ENCODE results near the gene TAF3.
"Not testable (repeated sequence)": the region's sequence is repeated elsewhere in the genome, so short reads cannot be mapped to it uniquely, and the experiment has no call there.

TAF3 gene

DNA sequence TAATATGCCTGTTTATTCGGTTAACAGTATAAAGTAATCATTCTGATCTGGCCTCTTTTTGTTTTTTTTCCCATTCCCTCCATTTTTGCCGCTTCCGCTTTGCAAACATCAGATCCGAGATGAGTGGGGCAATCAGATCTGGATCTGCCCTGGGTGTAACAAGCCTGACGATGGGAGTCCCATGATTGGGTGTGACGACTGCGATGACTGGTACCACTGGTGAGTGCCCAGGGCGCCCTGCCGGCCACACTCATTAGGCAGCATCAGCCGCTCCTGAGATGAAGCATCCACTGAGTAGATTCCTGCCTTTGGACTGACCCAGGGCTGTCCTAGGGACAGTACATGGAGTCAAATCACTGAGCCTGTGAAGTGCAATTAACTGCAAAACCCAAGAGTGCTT is 195.3 kb downstream of the TAF3 start:
- no peak for DNase-seq (ENCODE audit: low read depth)
- no peak overlapping the region for H3K4me3 ChIP-seq (ENCODE audit: low read depth, low read length)

DNA sequence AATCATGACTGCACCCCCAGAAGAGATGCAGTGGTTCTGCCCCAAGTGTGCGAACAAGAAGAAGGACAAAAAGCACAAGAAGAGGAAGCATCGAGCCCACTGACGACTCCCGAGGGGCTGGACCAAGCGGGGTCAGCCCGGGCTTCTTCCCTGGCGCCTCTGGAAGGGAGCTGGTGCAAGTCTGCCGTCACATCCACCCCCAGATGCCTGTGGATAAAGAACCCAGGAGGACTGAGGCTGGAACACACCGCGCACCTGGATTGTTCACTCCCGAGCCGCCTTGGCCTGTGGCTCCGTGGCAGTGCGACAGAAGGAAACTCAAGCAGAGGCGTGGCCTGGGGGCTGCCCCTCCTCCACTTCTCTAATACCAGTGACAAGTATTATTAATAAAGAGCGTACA is 196.3 kb downstream of the TAF3 start:
- no peak overlapping the region for H3K4me3 ChIP-seq (ENCODE audit: low read depth, low read length)
- no peak for DNase-seq (ENCODE audit: low read depth)

DNA sequence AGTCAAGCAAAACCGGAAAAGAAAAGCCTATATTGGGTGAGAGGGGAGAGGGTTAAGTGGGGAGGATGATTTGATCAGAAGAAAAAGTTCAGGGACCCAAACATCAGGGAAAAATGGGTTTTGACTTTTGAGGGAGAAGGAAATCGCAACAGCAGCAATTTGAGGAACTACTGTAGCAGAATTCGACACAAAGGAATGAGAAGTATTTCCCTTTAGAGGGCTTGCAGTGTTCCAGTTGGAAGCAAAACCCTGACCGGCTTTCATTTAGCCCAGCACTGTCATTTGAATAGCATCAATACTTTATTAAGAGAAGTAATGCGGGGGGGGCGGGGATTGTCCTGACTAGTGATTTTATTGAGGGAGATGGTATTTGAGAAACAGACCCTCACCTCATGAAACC is 199.0 kb downstream of the TAF3 start:
- no peak for DNase-seq (ENCODE audit: low read depth)
- no peak overlapping the region for H3K4me3 ChIP-seq (ENCODE audit: low read depth, low read length)

DNA sequence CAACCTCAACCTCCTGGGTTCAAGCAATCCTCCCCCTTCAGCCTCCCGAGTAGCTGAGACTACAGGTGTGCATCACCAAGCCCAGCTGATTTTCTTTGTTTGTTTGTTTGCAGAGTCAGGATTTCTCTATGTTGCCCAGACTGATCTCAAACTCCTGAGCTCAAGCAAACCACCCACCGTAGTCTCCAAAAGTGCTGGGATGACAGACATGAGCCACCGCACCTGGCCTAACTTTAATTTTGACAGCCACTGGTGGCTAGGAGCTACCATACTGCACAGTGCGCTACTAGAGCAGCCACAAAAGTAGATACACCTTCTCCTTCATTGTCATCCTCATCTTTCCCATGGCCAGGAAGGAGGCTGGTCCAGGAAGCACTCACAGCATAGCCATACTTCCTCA is 205.0 kb downstream of the TAF3 start:
- H3K4me3 ChIP-seq (ENCODE audit: low read depth, low read length) = no peak overlapping the region
- no peak for DNase-seq (ENCODE audit: low read depth)

DNA sequence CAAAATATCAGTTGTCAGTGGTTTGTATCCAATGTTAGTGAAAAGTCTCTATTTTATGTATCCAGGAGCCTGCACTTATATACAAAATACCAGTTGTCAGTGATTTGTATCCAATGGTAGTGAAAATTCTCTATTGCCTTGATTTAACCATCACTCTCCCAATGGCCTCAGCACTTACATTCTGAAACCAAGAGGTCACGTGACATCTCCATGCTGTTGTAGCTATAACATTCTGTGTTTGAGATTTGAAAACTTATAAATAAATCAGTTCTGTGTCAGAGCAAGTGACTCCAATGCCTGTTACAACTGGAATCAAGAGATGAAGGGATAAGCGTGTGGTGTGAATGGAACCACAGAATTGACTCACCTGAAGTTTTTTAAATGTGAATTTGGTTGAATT is 205.5 kb downstream of the TAF3 start:
- no peak for DNase-seq (ENCODE audit: low read depth)
- H3K4me3 ChIP-seq (ENCODE audit: low read depth, low read length) = no peak overlapping the region

DNA sequence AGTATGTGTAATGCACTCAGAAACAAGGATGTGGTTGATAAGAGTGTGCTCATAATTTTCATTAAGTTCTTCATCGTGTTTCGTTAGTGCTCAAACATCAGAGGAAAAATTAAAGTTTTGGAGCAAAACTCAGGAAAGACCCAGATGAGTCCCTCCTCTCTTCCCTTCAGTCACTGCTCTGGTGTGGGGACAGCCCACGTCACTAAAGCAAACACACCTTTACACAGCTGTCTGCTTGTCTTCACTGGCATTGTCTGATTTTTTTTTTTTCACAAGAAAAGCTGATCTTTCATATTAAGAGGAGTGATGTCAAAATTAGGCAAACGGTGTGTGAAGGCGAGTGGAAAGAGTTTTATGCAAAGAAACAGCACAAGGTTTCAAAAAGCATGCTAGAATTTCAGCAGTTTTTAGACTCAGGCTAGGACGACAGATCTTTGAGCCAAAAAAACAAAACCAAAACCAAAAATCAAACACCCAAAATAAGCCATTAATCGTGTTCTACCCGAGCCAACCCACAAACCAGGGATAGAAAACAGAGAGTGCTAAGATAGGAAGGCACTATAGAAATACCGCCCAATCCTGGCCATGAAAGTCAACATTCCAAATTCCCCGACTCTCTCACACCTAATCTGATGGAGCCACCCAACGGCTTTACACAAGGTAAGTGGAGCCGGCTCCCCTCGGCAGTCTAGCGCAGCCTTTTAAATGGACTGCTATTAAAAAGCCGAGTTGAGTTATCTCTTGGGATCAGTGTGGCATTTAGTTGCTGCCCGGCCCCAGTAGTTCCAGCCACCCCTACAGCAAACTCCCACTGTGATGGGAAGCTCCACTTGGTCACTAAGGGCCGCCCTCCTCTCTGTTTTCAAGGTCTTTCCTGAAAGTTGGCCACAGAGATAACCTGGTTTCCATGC is 208.3 kb downstream of the TAF3 start:
- no peak overlapping the region for H3K4me3 ChIP-seq (ENCODE audit: low read depth, low read length)
- no peak for DNase-seq (ENCODE audit: low read depth)

DNA sequence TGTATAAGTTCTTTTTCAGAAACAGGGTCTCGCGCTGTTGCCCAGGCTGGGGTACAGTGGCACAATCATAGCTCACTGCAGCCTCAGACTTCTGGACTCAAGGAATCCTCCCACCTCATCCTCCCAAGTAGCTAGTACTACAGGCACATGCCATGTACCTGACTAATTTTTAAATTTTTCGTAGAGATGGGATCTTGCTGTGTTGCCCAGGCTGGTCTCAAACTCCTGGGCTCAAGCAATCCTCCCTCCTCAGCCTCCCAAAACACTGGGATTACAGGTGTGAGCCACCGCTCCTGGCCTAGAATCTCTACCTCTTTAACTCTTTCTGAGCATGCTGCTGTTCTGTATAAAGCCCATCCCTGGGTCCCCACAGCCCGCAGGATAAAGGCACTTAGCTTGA is 212.9 kb downstream of the TAF3 start:
- not testable (repeated sequence) for DNase-seq (ENCODE audit: low read depth); H3K4me3 ChIP-seq (ENCODE audit: low read depth, low read length)

DNA sequence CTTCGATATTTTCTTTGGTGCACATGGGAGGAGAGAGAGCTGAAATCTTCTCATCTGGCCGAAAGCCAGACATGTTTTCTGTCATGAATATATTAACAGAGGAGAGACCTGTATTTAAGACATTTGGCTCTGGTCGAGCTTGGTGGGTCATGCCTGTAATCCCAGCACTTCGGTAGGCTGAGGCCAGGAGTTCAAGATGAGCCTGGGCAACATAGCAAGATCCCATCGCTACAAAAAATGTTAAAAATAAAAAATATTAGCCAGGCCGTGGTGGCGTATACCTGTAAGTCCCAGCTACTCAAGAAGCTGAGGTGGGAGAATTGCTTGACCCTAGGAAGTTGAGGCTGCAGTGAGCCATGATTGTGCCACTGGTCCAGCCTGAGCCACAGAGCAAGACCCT is 214.3 kb downstream of the TAF3 start:
- no peak overlapping the region for H3K4me3 ChIP-seq (ENCODE audit: low read depth, low read length)
- DNase-seq (ENCODE audit: low read depth) = no peak

DNA sequence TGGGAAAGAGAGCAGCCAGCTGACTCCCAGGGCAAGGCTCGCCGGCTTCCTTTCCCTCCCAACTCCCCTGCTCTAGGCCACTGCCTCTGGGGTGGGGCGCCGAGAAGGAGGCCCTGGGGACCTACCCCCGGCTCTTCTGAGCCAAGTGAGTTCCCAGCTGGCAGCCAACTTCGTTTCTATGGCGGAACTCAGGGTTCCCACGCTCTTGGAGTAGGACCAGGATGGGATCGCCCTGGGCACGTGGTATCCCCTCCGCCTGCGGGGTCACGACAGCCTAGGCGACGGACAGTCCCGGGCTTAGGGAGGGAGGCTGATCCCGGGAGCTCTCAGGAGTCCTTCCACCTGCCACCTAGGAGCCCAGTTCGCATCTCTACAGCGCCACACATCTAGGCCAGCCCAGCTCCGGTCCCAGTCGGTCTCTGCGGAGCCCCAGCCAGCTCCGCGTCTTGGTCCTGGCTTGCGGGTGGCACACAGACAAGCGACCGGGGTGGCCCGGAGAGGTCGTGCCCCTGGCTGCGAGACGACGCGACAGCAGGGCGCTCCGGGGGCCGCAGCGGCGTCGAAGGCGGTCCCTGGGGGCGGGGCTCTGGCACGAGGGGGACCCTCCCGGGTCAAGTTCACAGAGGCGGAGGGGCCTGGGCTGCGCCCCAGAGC is 215.6 kb downstream of the TAF3 start:
- H3K4me3 ChIP-seq (ENCODE audit: low read depth, low read length) = no peak overlapping the region
- DNase-seq (ENCODE audit: low read depth) = no peak

DNA sequence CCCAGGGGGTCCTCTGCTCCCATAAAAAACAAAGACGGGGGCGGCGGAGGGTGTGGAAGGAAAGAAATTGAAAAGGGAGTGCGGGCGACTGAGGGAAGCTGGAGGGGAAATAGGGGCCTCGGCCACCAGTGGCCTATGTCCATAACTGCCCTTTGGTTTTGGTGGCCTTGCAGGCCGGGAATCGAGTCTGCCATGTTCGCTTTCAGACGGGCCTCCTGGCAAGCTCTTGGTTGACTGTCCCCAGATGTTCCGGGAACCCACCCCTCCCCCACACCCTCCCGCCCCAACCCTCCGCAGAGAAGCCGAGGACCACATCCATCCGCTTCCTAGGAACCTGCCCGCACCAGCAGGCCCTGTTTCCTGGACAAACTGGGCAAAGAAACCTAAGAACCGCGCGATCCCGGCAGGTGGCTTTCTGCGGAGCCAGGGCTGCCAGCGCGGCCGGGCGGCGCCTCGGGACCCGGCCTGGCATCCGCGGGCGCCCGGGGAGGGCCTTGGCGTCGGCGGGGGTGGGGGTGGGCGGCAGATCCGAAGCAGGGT is 216.2 kb downstream of the TAF3 start:
- H3K4me3 ChIP-seq (ENCODE audit: low read depth, low read length) = no peak overlapping the region
- DNase-seq (ENCODE audit: low read depth) = no peak

DNA sequence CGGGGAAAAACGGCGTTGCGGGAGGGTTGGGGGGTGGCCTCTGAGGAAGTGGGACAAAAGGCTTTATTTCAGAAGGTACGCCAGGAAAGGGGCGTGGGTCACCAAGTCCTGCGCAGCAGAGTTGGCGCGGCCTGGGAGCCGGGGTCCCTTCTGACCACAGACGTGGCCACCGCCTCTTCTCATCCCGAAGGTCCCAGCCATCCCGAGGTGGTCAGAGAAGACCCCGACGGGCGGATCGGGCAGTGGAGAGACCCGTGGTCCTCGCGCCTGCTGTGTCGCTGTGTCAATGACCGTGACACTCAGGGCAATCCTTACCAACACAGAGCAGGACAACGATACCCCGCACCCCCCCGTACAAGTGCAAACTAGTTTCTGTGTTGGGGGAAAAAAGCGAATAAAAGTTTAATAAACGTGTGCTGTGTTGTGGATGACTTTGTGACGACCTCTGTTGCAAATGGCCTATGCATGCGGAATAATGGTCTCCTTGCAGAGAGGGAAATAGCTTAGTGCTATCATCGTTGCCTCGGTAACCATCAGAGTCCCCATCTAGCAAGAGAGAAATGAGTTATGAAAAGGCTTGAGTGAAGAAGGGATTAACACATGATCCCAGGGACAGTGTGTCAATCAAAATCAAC is 216.8 kb downstream of the TAF3 start:
- no peak for DNase-seq (ENCODE audit: low read depth)

DNA sequence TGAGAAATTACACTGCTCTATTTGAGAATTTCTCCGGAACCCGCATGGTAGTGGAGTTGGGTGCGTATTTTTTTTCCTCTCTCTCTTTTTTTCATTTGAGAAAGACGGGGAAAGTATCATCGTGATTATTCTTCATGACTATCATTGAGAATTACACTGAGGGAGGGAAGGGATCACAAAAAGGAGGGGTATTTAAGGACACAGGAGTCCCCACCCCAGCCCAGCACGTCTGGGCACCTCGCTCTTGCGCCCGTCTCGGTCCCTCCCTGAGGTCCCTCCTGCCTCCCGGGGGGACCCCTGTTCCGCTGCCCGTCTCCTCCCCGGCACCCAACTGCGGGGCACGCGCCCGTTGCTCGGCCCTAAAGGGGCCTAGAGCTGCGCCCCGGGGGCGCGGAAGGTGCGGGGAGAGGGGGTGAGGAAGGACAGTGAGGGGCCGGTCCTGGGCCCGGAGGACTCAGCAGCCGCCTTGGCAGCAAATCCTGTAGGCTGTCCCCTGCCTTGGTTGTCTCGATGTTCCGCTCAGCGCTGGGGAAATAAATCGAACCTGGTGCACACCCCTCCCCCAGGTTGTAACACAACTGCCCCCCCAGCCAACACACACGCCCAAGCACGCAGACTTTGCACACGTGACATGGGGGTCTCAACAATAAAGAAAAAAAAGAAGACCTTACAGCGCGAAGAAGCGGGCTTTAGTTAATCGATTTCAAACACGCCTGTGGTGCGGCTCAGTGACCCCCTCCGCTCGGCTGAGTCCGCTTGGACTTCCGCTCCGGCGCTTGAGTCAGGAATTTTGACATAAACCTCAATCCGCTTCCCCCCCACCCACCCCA is 217.6 kb downstream of the TAF3 start:
- no peak overlapping the region for H3K4me3 ChIP-seq (ENCODE audit: low read depth, low read length)
- no peak for DNase-seq (ENCODE audit: low read depth)

More for the DNA sequence above, 216.8 kb downstream of the TAF3 start:
- no peak overlapping the region for H3K4me3 ChIP-seq (ENCODE audit: low read depth, low read length)

DNA sequence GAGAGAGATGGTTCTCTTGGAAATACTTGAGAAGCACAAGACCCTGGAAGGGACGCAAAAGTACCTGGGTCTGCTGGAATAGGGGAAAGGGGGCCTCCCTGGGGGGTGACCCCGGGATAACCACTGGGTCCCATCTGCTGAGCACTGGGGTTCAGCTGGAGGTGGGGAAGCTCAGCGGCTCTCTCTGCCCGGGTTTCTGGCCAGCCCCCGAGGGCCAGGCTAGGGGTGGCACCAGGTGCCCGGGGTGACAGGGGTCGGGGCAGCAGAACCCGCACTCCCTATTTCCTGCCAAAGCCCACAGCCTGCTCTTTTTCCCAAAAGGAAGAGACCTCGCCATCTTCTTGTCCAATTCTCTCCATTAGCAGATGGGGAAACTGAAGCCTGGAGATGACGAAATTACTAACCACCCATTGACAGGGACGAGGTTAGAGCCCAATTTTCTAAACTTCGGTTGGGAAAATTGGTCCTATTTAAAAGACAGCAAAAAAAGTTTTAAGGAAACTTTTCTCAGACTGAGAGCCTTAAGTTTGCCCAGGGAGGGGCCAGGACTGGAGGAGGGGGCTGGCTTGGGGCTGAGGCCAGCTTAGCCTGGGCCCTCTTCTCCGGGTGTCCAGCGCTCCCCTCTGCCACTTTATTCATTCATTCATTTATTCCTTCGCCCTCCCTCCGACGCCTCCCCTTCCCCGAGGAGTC is 218.3 kb downstream of the TAF3 start:
- H3K4me3 ChIP-seq (ENCODE audit: low read depth, low read length) = no peak overlapping the region
- DNase-seq (ENCODE audit: low read depth) = no peak

DNA sequence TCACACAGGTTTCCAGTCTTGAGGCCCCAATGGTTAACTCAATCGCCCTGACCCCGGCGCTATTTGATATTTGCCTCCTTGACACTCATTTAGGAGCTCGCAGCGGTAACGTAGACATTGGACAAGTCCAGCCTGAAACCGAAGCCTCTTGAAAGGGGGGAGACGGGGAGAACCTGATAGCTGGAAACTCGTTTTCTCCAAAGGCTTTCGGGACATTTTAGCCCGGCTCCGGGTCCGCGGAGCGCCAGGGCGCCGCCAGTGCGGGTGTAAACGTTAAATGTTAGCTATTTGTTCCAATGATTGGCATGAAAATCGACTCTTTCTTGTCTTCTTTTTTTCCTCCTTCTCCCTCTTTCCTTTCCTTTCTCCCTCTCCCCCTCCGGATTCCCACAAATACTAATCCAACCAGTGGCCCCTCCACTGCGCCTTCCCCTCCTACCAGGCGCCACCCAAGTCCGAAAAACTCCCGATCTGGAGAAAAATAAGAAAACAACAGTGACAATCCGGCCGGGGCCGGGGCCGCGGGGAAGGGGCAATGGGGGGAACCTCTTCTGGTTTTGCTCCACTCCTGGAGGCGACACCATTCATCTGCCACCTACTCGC is 219.0 kb downstream of the TAF3 start:
- H3K4me3 ChIP-seq (ENCODE audit: low read depth, low read length) = no peak overlapping the region
- DNase-seq (ENCODE audit: low read depth) = no peak

DNA sequence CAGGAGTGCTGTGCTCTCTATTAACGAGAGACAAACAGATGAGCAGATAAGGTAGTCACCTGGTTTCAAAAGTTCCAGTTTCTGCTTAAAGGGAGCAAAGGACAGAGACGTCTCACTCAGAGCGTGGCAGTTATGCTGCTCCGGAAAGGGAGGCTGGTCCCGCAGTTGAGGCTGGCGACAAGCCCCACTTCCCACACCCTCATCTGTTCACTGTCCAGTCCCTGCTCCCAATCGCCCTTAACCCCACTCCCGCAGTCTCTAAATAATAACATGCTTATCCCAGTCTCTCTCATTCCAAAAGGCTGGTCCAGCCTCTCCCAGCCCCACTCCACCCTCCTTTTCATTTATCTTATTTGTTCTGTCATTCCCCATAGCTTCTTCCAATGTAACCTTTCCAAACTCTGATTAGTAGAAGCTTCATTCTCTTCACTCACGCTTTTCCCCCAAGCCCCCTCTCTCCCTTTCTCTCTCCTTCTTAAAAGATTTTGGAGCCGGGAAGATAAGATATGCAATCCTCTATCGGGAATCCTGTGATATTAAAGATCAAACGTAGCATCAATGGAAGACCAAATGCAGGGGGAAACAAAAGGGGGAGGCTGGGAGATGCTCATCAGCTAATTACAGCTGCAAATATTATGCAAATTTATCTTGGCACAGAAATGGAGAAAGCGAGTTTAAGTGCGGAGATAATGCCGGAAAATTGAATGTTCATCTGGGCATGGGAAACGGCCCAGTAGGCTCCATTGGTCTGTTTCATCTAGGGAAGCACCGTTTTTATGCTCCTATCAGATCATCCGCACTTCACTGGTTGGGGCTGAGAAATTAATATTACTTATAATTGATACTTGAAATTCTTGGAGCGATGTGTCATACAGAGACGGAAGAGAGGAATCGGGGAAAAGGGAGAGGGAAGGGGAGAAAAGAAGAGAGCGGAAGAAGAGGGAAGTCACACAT is 219.9 kb downstream of the TAF3 start:
- H3K4me3 ChIP-seq (ENCODE audit: low read depth, low read length) = no peak overlapping the region
- DNase-seq (ENCODE audit: low read depth) = no peak

DNA sequence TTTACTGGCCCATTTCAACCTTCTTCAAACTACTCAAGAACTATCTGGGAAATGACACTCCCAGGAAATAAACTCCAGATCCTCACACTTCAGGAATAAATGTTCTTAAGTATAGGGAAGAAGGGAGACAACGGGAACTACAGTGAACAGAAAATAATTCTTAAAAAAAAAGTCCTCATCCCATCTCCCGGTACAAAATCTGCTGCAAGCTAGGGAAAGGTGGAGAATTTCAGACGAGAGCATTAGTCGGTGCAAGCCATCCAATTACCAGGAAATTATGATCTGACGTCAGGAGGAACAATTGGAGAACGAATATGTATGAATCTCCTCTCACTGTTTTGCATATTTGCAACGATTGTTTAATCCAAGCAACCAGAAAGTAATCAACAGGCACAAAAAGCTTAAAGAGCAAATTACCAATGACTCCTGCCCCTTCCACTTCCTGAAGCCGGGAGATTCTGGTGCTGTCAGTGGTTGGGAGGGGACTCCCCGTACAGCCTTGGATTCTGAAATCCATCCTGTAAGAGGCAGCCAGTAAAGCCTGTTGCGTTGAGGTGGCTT is 221.1 kb downstream of the TAF3 start:
- H3K4me3 ChIP-seq (ENCODE audit: low read depth, low read length) = no peak overlapping the region
- no peak for DNase-seq (ENCODE audit: low read depth)

DNA sequence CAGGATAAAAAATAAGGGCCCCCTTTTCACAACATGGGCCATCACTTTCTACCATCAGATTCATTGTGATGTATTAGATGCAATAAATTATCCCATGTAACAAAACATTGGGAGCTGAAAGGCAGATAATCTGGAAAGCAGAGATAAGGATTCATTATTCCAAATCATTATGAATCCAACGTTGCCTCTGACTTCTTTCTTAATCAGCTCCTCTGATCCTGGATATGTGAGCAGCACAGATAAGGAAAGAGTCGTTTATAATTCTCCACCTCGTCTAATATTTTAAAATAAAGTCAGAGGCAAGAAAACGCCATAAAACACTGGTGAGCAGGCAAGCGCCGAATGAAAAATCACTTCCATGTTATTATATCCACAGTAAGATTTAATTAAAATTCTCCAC is 222.3 kb downstream of the TAF3 start:
- H3K4me3 ChIP-seq (ENCODE audit: low read depth, low read length) = no peak overlapping the region
- DNase-seq (ENCODE audit: low read depth) = no peak

Data from skeletal muscle cell (primary cell).